HG03135 (cell line): Measurements from ENCODE around the gene CDAN1.

Experiments used
- ATAC-seq: cut with Tn5 transposase; IDR thresholded peaks from one replicate; pipeline ENCODE4 v1.9.1; 2021; ENCODE audit warnings: mild to moderate bottlenecking, moderate library complexity; ENCODE audit not compliant: unreplicated experiment

The CDAN1 gene

GRCh38 chr15:42675021-42675420 is 61.9 kb downstream of the CDAN1 start:
- no peak for ATAC-seq

- no peak for ATAC-seq
Observed at GRCh38 chr15:42674472-42674871, 62.5 kb downstream of the CDAN1 start.
